ENCODE data around the gene RRP36.

DNA sequence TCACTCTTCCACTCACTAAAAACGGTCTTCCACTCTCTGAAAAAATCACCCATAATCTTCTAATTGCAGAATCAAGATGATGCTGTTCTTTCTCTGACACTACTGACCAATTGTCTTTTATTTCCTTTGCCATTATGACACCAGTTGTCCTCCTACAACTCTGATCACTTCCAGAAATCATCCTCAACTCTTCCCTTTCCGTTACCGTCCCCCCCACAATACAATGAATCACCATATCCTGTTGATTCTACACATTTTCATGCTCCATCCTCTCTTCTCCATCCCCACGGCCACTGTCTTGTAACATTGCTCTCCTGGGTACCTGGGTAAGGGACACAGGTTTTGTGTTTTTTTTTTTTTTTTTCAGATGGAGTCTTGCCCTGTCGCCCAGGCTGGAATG, 39.6 kb upstream of the RRP36 start:
- TF ChIP-seq, protein P1, sequence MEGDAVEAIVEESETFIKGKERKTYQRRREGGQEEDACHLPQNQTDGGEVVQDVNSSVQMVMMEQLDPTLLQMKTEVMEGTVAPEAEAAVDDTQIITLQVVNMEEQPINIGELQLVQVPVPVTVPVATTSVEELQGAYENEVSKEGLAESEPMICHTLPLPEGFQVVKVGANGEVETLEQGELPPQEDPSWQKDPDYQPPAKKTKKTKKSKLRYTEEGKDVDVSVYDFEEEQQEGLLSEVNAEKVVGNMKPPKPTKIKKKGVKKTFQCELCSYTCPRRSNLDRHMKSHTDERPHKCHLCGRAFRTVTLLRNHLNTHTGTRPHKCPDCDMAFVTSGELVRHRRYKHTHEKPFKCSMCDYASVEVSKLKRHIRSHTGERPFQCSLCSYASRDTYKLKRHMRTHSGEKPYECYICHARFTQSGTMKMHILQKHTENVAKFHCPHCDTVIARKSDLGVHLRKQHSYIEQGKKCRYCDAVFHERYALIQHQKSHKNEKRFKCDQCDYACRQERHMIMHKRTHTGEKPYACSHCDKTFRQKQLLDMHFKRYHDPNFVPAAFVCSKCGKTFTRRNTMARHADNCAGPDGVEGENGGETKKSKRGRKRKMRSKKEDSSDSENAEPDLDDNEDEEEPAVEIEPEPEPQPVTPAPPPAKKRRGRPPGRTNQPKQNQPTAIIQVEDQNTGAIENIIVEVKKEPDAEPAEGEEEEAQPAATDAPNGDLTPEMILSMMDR (IDR thresholded peaks at IDR 0.05; ENCODE audit: insufficient read depth, low read length, poor library complexity, severe bottlenecking), result no peak
- no peak for TF ChIP-seq EZH2phosphoT487 (conservative IDR thresholded peaks at IDR 0.05; ENCODE audit: low read length)
